22Rv1 (cell line): ENCODE measurements around the gene NELL1.

Experiments used
- ZFX ChIP-seq: fragments of 450-650 bp; IDR thresholded peaks from 2 replicates; pipeline ENCODE4 v1.6.1; 2017; ENCODE audit warnings: antibody characterized with exemption, borderline replicate concordance
- TF ChIP-seq, protein P1 (sequence below): fragments of 450-650 bp; IDR thresholded peaks from 2 replicates; pipeline ENCODE4 v1.5.1; 2017; ENCODE audit warnings: mild to moderate bottlenecking

DNA sequence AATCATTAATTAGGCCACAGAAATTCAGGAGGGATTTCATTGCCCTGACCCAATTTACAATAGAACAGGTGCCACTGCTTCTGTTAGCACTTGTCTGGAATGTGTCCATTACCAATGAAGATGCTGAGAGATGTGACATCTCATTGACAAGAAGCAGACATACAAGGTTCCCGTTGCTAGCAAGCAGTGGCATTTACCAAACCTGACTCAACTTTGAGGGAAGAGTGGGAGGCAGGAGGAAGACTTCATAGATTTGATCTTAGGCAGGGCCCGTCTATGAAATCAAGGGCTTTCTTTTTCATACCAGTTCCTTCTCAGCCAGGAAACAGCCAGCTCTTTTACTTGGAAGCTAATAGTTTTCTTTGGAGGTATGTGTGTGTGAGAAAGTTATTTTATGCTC is 280.2 kb downstream of the NELL1 start:
- TF ChIP-seq, protein P1, sequence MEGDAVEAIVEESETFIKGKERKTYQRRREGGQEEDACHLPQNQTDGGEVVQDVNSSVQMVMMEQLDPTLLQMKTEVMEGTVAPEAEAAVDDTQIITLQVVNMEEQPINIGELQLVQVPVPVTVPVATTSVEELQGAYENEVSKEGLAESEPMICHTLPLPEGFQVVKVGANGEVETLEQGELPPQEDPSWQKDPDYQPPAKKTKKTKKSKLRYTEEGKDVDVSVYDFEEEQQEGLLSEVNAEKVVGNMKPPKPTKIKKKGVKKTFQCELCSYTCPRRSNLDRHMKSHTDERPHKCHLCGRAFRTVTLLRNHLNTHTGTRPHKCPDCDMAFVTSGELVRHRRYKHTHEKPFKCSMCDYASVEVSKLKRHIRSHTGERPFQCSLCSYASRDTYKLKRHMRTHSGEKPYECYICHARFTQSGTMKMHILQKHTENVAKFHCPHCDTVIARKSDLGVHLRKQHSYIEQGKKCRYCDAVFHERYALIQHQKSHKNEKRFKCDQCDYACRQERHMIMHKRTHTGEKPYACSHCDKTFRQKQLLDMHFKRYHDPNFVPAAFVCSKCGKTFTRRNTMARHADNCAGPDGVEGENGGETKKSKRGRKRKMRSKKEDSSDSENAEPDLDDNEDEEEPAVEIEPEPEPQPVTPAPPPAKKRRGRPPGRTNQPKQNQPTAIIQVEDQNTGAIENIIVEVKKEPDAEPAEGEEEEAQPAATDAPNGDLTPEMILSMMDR: no peak
- no peak for TF ChIP-seq ZFX
